OCI-LY7 (cell line): ENCODE measurements around the gene ATP2C1.

ENCODE experiments used
- EZH2phosphoT487 ChIP-seq: fragments of 200-600 bp; sonication (generic); IDR thresholded peaks from 2 replicates; pipeline ENCODE4 v1.6.1; 2018; ENCODE audit warnings: low read depth, borderline replicate concordance, mild to moderate bottlenecking, mixed run types, antibody characterized with exemption, low read length, moderate library complexity, mixed read lengths
- TF ChIP-seq, protein P1 (sequence below): fragments of 200-600 bp; sonication (generic); conservative IDR thresholded peaks from 2 replicates; pipeline ENCODE4 v1.5.1; 2014; ENCODE audit warnings: mild to moderate bottlenecking, antibody characterized with exemption, low read length, moderate library complexity, mixed read lengths

DNA sequence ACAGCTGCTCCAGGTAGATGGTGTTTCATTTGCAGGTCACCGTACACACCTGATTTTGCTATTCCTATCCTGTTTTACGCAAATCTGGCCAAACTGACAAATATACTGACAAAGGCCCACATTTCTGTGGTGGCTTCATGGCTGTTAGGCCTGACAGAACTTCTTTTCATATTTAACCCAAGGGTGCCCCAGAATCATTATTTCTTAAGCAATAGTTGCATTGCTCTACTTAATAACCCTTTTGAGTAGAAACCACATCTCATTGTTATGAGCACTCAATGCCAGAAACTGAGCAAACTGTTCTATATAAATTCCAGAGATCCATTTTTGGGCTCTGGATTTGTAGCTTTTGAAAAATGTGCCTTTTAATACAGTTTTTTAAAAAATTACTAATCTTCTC lies 113.4 kb downstream of the ATP2C1 start:
- TF ChIP-seq, protein P1, sequence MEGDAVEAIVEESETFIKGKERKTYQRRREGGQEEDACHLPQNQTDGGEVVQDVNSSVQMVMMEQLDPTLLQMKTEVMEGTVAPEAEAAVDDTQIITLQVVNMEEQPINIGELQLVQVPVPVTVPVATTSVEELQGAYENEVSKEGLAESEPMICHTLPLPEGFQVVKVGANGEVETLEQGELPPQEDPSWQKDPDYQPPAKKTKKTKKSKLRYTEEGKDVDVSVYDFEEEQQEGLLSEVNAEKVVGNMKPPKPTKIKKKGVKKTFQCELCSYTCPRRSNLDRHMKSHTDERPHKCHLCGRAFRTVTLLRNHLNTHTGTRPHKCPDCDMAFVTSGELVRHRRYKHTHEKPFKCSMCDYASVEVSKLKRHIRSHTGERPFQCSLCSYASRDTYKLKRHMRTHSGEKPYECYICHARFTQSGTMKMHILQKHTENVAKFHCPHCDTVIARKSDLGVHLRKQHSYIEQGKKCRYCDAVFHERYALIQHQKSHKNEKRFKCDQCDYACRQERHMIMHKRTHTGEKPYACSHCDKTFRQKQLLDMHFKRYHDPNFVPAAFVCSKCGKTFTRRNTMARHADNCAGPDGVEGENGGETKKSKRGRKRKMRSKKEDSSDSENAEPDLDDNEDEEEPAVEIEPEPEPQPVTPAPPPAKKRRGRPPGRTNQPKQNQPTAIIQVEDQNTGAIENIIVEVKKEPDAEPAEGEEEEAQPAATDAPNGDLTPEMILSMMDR = no peak
- TF ChIP-seq EZH2phosphoT487 = no peak
